PC-9 (cell line): Measurements from ENCODE around the gene KEAP1. TPM values are rescaled to one million over a fixed set of nuclear protein-coding genes. Genes with fewer than 3 reads are reported as not detected.

Experiments used
- BruUV-seq: library from RNA; stranded (reverse); fragments of 400-500 nt; replicated peaks from 2 replicates; lab custom pipeline; 2021; lab: Mats Ljungman, UMichigan
- CTCF ChIA-PET: fragments of 300-600 bp; sonication (Branson Sonifier 250); formaldehyde crosslinking; loops from one replicate; lab custom pipeline; 2022; ENCODE audit warnings: antibody characterized with exemption; lab: Charles Lee
- POLR2A ChIA-PET: fragments of 300-600 bp; sonication (Branson Sonifier 250); formaldehyde crosslinking; loops from one replicate; lab custom pipeline; 2022; ENCODE audit warnings: antibody characterized with exemption; ENCODE audit not compliant: unreplicated experiment; lab: Charles Lee
- DNase-seq, 2 experiments: peaks; one replicate each; pipeline versions ENCODE4 v3.0.0 to v3.0.0-alpha.2; 2015 to 2022; ENCODE audit warnings: mixed read lengths in 1 of 2
- H2AFZ ChIP-seq: fragments of 200-600 bp; sonication (generic); 2 replicates; pipeline ENCODE4 v1.8.1; 2017; ENCODE audit warnings: antibody characterized with exemption
- H3F3A ChIP-seq: fragments of 200-600 bp; sonication (generic); 2 replicates; pipeline ENCODE4 v1.8.1; 2017; ENCODE audit warnings: antibody characterized with exemption, mild to moderate bottlenecking, low read depth; ENCODE audit not compliant: insufficient read depth
- H3K27ac ChIP-seq: fragments of 200-600 bp; sonication (generic); 2 replicates; pipeline ENCODE4 v1.6.1; 2016; ENCODE audit warnings: mixed run types
- H3K27me3 ChIP-seq: fragments of 200-600 bp; sonication (generic); 2 replicates; pipeline ENCODE4 v1.6.1; 2016; ENCODE audit warnings: low read depth, mixed run types; ENCODE audit not compliant: insufficient read depth
- H3K36me3 ChIP-seq: fragments of 200-600 bp; sonication (generic); 2 replicates; pipeline ENCODE4 v1.6.1; 2016; ENCODE audit warnings: low read depth, mixed run types
- H3K4me1 ChIP-seq: fragments of 200-600 bp; sonication (generic); replicated peaks from 2 replicates; pipeline ENCODE4 v1.6.1; 2016; ENCODE audit warnings: mixed run types; ENCODE audit not compliant: insufficient read depth
- H3K4me2 ChIP-seq: fragments of 200-600 bp; sonication (generic); 2 replicates; pipeline ENCODE4 v1.6.1; 2017; ENCODE audit warnings: mixed run types
- H3K4me3 ChIP-seq: fragments of 200-600 bp; sonication (generic); 2 replicates; pipeline ENCODE4 v1.6.1; 2016; ENCODE audit warnings: mixed run types
- H3K79me2 ChIP-seq: fragments of 200-600 bp; sonication (generic); 2 replicates; pipeline ENCODE4 v1.6.1; 2017; ENCODE audit warnings: low read depth, mixed run types
- H3K9me2 ChIP-seq: fragments of 200-600 bp; sonication (generic); 2 replicates; pipeline ENCODE4 v1.8.1; 2017; ENCODE audit warnings: mild to moderate bottlenecking; ENCODE audit not compliant: insufficient read depth
- H3K9me3 ChIP-seq: fragments of 200-600 bp; sonication (generic); 2 replicates; pipeline ENCODE4 v1.8.1; 2016; ENCODE audit warnings: low read depth; ENCODE audit not compliant: insufficient read depth
- H4K20me1 ChIP-seq: fragments of 200-600 bp; sonication (generic); 2 replicates; pipeline ENCODE4 v1.8.1; 2017; ENCODE audit not compliant: insufficient read depth
- EZH2 ChIP-seq: fragments of 200-600 bp; sonication (generic); IDR thresholded peaks from 2 replicates; pipeline ENCODE4 v1.8.0; 2017; ENCODE audit warnings: antibody characterized with exemption, low read depth
- intact Hi-C: fragments of 100-400 bp; cut with micrococcal nuclease; formaldehyde crosslinking; loops from one replicate; pipeline ENCODE4 v1.10.0; 2022; ENCODE audit not compliant: unreplicated experiment
- total RNA-seq: library from RNA; stranded (reverse); gene quantifications from 2 replicates; pipeline ENCODE4 v1.2.3, GENCODE V29; 2021
- TF ChIP-seq, protein P1 (sequence below): fragments of 200-600 bp; sonication (generic); conservative IDR thresholded peaks from 2 replicates; pipeline ENCODE4 v1.6.1; 2017; ENCODE audit warnings: mixed run types, antibody characterized with exemption, mild to moderate bottlenecking, moderate library complexity

Gene KEAP1
- total RNA-seq, 1 experiment from 2014 or later, result 154 TPM

DNA sequence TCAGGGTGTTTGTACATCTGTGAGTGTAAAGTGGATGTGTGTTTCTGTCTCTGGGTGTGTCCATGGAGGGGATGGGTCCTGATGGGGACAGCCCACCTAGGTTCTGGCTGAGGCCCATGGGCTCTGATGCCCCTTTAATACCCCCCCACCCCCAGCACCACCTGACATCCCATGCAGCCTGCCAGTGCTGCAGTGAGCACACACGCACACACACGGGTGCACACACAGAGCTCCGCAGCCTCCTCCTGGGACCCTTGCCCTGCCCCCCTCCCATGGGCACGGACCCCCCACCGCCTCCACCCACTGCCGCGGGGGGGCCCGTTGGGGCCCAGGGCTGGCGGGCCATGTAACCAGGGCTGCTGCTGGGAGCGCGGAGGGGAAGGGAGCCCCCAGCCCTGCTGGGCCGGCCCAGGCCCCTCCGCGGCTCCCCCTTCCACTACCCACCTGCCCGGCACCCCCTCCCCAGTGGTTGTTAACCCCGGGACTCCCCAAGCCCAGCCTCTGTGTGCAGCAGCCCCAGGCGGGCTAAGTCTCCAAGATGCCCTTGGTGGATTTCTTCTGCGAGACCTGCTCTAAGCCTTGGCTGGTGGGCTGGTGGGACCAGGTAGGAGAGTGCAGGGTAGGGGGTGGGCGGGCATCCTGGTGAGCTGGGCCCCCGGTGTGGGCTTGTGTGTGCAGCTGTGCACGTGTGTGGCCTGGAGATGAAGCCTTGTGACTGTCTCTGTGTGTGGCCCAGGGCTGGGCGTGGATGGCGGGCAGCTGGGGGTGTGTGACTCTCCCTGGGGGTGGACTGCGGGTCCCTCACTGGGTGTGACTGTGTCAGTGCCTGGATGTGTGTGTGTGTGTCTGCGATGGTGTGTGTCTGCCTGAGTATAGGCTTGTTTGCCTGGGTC, 50.2 kb downstream of the KEAP1 start:
- H4K20me1 ChIP-seq, result no peaks in the 10 kb centered on the region
- ChIA-PET CTCF (no interaction called here), POLR2A (no interaction called here)
- H2AFZ ChIP-seq, result no peak overlapping the region
- H3K4me2 ChIP-seq, result no peak overlapping the region
- no TSS peak for BruUV-seq
- H3K9me2 ChIP-seq, result no peaks in the 10 kb centered on the region
- H3K9me3 ChIP-seq, result no peaks in the 10 kb centered on the region
- DNase-seq, result no peak
- no peaks in the 10 kb centered on the region for H3K79me2 ChIP-seq
- no peaks in the 10 kb centered on the region for H3K4me1 ChIP-seq
- no peak overlapping the region for H3K4me3 ChIP-seq
- no peak for TF ChIP-seq EZH2
- TF ChIP-seq, protein P1, sequence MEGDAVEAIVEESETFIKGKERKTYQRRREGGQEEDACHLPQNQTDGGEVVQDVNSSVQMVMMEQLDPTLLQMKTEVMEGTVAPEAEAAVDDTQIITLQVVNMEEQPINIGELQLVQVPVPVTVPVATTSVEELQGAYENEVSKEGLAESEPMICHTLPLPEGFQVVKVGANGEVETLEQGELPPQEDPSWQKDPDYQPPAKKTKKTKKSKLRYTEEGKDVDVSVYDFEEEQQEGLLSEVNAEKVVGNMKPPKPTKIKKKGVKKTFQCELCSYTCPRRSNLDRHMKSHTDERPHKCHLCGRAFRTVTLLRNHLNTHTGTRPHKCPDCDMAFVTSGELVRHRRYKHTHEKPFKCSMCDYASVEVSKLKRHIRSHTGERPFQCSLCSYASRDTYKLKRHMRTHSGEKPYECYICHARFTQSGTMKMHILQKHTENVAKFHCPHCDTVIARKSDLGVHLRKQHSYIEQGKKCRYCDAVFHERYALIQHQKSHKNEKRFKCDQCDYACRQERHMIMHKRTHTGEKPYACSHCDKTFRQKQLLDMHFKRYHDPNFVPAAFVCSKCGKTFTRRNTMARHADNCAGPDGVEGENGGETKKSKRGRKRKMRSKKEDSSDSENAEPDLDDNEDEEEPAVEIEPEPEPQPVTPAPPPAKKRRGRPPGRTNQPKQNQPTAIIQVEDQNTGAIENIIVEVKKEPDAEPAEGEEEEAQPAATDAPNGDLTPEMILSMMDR, result no peak
- H3K27me3 ChIP-seq, result no peaks in the 10 kb centered on the region
- peaks cover 9% of the 10 kb centered on the region for H3F3A ChIP-seq
- H3K27ac ChIP-seq, result no peak overlapping the region
- H3K36me3 ChIP-seq, result no peaks in the 10 kb centered on the region
- intact Hi-C loops, result no loop called here

DNA sequence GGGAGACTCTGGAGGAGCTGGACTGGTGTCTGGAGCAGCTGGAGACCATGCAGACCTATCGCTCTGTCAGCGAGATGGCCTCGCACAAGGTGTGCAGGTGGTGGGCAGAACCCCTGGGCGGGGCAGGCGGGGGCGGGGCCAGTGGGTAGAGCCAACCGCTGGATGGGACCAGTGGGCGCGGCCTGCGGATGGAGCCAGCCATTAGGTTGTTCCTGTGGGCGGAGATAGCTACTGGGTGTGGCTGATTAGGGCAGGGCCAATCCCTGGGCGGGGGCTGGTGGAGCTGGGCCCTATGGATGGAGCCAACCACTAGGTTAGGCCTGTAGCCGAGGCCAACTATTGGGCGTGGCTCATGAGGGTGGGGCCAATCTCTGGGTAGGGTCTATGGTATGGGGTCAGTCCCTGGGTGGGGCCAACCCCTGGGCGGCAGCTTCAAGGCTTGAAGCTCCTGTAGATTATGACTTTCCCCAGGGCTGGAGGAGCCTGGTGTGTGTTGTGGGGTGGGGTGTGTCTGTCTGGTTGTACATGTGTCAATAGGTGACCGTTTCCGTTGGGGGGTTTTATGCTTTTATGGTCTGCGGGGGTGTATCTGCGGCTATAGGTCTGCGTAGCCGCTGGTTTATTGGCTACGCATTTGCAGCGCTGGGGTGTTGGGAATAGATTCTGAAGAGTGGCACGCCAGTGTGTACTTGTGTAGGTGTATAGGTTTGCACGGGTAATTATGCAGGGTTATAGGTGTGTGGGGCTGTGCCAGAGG, 52.1 kb downstream of the KEAP1 start:
- H2AFZ ChIP-seq, result no peak overlapping the region
- POLR2A ChIA-PET, result no interaction called here
- no peaks in the 10 kb centered on the region for H3K9me2 ChIP-seq
- BruUV-seq, result no TSS peak
- CTCF ChIA-PET, result interaction anchor here (0.7 kb wide), 1 partner anchor 41 kb away, joined by 12 read pairs; no protein-coding TSS in a partner anchor
- no peaks in the 10 kb centered on the region for H4K20me1 ChIP-seq
- H3K79me2 ChIP-seq, result no peaks in the 10 kb centered on the region
- peaks cover 9% of the 10 kb centered on the region for H3F3A ChIP-seq
- intact Hi-C loops, result no loop called here
- H3K4me3 ChIP-seq, result no peak overlapping the region
- TF ChIP-seq, protein P1, result no peak
- no peak for TF ChIP-seq EZH2
- no peaks in the 10 kb centered on the region for H3K4me1 ChIP-seq
- H3K36me3 ChIP-seq, result no peaks in the 10 kb centered on the region
- DNase-seq, result no peak
- no peaks in the 10 kb centered on the region for H3K9me3 ChIP-seq
- H3K4me2 ChIP-seq, result no peak overlapping the region
- H3K27ac ChIP-seq, result no peak overlapping the region
- H3K27me3 ChIP-seq, result no peaks in the 10 kb centered on the region

DNA sequence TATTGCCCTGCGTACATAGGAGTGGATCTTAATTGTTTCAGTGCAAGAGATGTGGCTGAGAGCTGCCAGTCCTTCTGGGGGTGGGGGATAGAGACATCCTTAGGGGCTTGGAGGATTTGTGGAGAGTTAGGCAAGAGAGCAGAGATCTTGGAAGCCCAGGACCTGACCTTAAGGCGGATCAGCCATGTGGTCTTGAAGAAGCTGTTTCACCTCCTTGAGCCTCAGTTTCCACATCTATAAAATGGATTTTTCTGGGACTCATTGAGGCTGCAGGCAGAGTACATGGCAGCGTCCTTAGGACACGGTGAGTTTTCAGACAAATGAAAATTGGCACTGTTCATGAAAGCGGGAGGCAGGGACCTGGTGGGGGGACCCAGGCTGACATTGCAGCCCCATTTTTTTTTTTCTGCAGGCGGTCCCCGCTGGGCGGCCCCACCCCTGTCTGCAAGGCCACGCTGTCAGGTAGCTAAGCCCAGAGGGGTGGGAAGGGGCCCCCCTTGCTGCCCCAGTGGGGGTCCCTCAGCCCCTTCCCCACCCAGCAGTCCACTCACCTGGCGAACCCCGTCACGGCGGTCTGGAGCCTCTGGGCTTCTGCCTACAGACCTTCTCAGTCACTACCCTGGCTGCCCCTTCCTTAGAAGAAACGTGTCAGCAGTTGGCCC, 52.8 kb downstream of the KEAP1 start:
- no peak overlapping the region for H3K4me2 ChIP-seq
- H3K36me3 ChIP-seq, result no peaks in the 10 kb centered on the region
- no peaks in the 10 kb centered on the region for H3K4me1 ChIP-seq
- DNase-seq, result no peak
- no peaks in the 10 kb centered on the region for H3K79me2 ChIP-seq
- no peak overlapping the region for H2AFZ ChIP-seq
- no peaks in the 10 kb centered on the region for H3K9me2 ChIP-seq
- no peak for TF ChIP-seq EZH2
- TF ChIP-seq, protein P1, result no peak
- no peaks in the 10 kb centered on the region for H3K9me3 ChIP-seq
- CTCF ChIA-PET, result interaction anchor here (0.7 kb wide), 1 partner anchor 42 kb away, joined by 12 read pairs; no protein-coding TSS in a partner anchor
- peaks cover 4% of the 10 kb centered on the region; the same call in 1 of the 2 replicates for H3F3A ChIP-seq
- intact Hi-C loops, result no loop called here
- no TSS peak for BruUV-seq
- POLR2A ChIA-PET, result no interaction called here
- no peaks in the 10 kb centered on the region for H3K27me3 ChIP-seq
- no peaks in the 10 kb centered on the region for H4K20me1 ChIP-seq
- H3K27ac ChIP-seq, result no peak overlapping the region
- no peak overlapping the region for H3K4me3 ChIP-seq
